ENCODE data around the gene TK2.
"Not testable (repeated sequence)": the region's sequence is repeated elsewhere in the genome, so short reads cannot be mapped to it uniquely, and the experiment has no call there.

The TK2 gene

GRCh38 chr16:66574081-66574480 lies 24.2 kb upstream of the TK2 start:
- in situ Hi-C loops (cut with MboI; ENCODE audit: low sequenced_read_pairs), result no loop called here

- in situ Hi-C loops (cut with MboI; ENCODE audit: low sequenced_read_pairs), result no loop called here
Observed at GRCh38 chr16:66572356-66572755, 22.4 kb upstream of the TK2 start.

GRCh38 chr16:66569827-66570405 lies 20.0 kb upstream of the TK2 start:
- in situ Hi-C loops (cut with MboI; ENCODE audit: low sequenced_read_pairs), result no loop called here

GRCh38 chr16:66569131-66569530 lies 19.2 kb upstream of the TK2 start:
- in situ Hi-C loops (cut with MboI; ENCODE audit: low sequenced_read_pairs), result no loop called here

- in situ Hi-C loops (cut with MboI; ENCODE audit: low sequenced_read_pairs), result no loop called here
Observed at GRCh38 chr16:66568355-66568754, 18.4 kb upstream of the TK2 start.

- in situ Hi-C loops (cut with MboI; ENCODE audit: low sequenced_read_pairs), result not testable (repeated sequence)
Observed at GRCh38 chr16:66567270-66567669, 17.3 kb upstream of the TK2 start.

- in situ Hi-C loops (cut with MboI; ENCODE audit: low sequenced_read_pairs), result no loop called here
Observed at GRCh38 chr16:66566051-66566901, 16.4 kb upstream of the TK2 start, which contains the start of gene CMTM1. CMTM1 (plus strand) TSS chr16:66566439; CDS start chr16:66566514, 75 bp downstream.

GRCh38 chr16:66563574-66564334 lies 13.8 kb upstream of the TK2 start:
- in situ Hi-C loops (cut with MboI; ENCODE audit: low sequenced_read_pairs), result no loop called here

GRCh38 chr16:66562986-66563385 lies 13.1 kb upstream of the TK2 start:
- in situ Hi-C loops (cut with MboI; ENCODE audit: low sequenced_read_pairs), result no loop called here

GRCh38 chr16:66562409-66562808 lies 12.5 kb upstream of the TK2 start:
- in situ Hi-C loops (cut with MboI; ENCODE audit: low sequenced_read_pairs), result no loop called here

GRCh38 chr16:66561381-66562080 lies 11.6 kb upstream of the TK2 start:
- in situ Hi-C loops (cut with MboI; ENCODE audit: low sequenced_read_pairs), result no loop called here

GRCh38 chr16:66560107-66560506 lies 10.2 kb upstream of the TK2 start:
- in situ Hi-C loops (cut with MboI; ENCODE audit: low sequenced_read_pairs), result no loop called here

GRCh38 chr16:66554495-66554894 lies 4.6 kb upstream of the TK2 start:
- in situ Hi-C loops (cut with MboI; ENCODE audit: low sequenced_read_pairs), result no loop called here

GRCh38 chr16:66554021-66554420 lies 4.1 kb upstream of the TK2 start:
- in situ Hi-C loops (cut with MboI; ENCODE audit: low sequenced_read_pairs), result no loop called here

- in situ Hi-C loops (cut with MboI; ENCODE audit: low sequenced_read_pairs), result no loop called here
Observed at GRCh38 chr16:66553223-66553622, 3.3 kb upstream of the TK2 start.

GRCh38 chr16:66552286-66553177 lies 2.6 kb upstream of the TK2 start, which contains the start of gene CKLF:
CKLF (plus strand) TSS chr16:66552576; CDS start chr16:66552716, 140 bp downstream.
- in situ Hi-C loops (cut with MboI; ENCODE audit: low sequenced_read_pairs), result no loop called here

GRCh38 chr16:66551788-66552285 lies 1.9 kb upstream of the TK2 start:
- in situ Hi-C loops (cut with MboI; ENCODE audit: low sequenced_read_pairs), result no loop called here

- in situ Hi-C loops (cut with MboI; ENCODE audit: low sequenced_read_pairs), result no loop called here
Observed at GRCh38 chr16:66551348-66551759, 1.4 kb upstream of the TK2 start.

GRCh38 chr16:66548868-66549267 lies 1.1 kb downstream of the TK2 start:
- in situ Hi-C loops (cut with MboI; ENCODE audit: low sequenced_read_pairs), result no loop called here

- in situ Hi-C loops (cut with MboI; ENCODE audit: low sequenced_read_pairs), result no loop called here
Observed at GRCh38 chr16:66548068-66548467, 1.9 kb downstream of the TK2 start.

Data from hTERT RPE-1 (cell line).